Activated CD8-positive, alpha-beta memory T cell treated with anti-CD3 and anti-CD28 coated beads for 36 hours (primary cell): ENCODE measurements around the gene JAKMIP1. TPM values are rescaled to one million over a fixed set of nuclear protein-coding genes. Genes with fewer than 3 reads are reported as not detected.
"Not testable (repeated sequence)": the region's sequence is repeated elsewhere in the genome, so short reads cannot be mapped to it uniquely, and the experiment has no call there.

ENCODE experiments used
- CTCF ChIA-PET: fragments of 350-600 bp; sonication (Branson Sonifier 250); formaldehyde crosslinking; loops from one replicate; lab custom pipeline; 2021; ENCODE audit warnings: antibody characterized with exemption; lab: Charles Lee
- POLR2A ChIA-PET: fragments of 350-600 bp; sonication (Branson Sonifier 250); formaldehyde crosslinking; loops from one replicate; lab custom pipeline; 2021; ENCODE audit warnings: antibody characterized with exemption; lab: Charles Lee
- total RNA-seq, 2 experiments: library from RNA; stranded (reverse); gene quantifications; one replicate each; pipeline ENCODE4 v1.2.3, GENCODE V29; 2021

JAKMIP1 gene
- total RNA-seq, 2 experiments from 2014 or later = 12.4 to 12.5 TPM

DNA sequence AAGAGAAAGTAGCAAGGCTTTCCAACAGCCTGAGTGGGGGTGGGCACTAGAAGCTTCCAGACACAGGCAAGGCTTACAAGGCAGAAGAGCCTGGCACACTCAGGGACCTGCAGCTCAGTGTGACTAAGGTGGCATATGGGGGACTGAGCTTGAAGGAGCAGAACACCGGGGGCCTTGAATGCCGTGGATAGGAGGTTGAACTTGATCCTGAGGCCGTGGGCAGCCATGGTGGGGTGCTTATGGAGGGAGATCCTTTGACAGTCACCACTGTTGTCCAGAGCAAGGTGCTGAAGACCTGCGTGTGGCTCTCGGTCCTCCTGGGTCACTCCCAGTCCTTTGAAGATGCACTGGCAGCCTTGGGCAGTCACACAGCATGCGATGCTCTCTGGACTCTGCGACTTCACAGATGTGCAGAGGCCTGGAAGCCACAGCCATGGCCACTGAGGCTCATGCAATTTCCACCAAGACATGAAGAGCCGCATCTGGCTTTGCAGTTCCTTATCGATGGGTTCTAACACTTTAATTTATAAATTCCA is 200.5 kb downstream of the JAKMIP1 start:
- ChIA-PET CTCF (interaction anchor here (0.5 to 3.3 kb wide), 5 partner anchors 18 to 328 kb away, joined by 3 to 13 read pairs (median 5); no protein-coding TSS in a partner anchor), POLR2A (no interaction called here)

GRCh38 chr4:5999356-5999755 is 201.0 kb downstream of the JAKMIP1 start:
- ChIA-PET CTCF (interaction anchor here (0.5 to 3.3 kb wide), 5 partner anchors 17 to 328 kb away, joined by 3 to 13 read pairs (median 5); no protein-coding TSS in a partner anchor), POLR2A (no interaction called here)

- ChIA-PET POLR2A (no interaction called here), CTCF (interaction anchor here (1.1 to 3.3 kb wide), 11 partner anchors 13 to 333 kb away, joined by 3 to 18 read pairs (median 3); no protein-coding TSS in a partner anchor)
These were observed 201.9 kb downstream of the JAKMIP1 start for GRCh38 chr4:5998333-5998936.

- ChIA-PET POLR2A (no interaction called here), CTCF (no interaction called here)
These were observed 203.7 kb downstream of the JAKMIP1 start for GRCh38 chr4:5996641-5997040.

GRCh38 chr4:5995901-5996623 is 204.3 kb downstream of the JAKMIP1 start:
- ChIA-PET POLR2A (no interaction called here), CTCF (no interaction called here)

GRCh38 chr4:5993876-5994811 is 206.2 kb downstream of the JAKMIP1 start:
- POLR2A ChIA-PET = no interaction called here
- CTCF ChIA-PET = interaction anchor here (1.1 to 1.3 kb wide), 2 partner anchors 257 to 333 kb away, joined by 3 to 4 read pairs; no protein-coding TSS in a partner anchor

DNA sequence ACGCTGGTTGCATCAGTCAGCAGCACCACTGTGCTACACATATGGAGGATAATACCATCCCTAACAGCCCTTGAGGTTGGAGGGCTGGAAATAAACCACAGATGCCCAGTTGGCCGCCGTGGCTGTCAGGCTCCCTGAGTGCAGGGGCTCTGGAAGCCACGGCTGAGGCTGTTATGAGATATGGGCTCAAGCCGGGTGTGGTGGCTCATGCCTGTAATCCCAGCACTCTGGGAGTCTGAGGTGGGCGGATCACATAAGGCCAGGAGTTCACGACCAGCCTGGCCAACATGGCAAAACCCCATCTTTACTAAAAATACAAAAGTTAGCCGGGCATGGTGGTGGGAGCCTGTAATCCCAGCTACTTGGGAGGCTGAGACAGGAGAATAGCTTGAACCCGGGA is 207.0 kb downstream of the JAKMIP1 start:
- CTCF ChIA-PET, POLR2A ChIA-PET: not testable (repeated sequence)

- POLR2A ChIA-PET = no interaction called here
- CTCF ChIA-PET = no interaction called here
These were observed 207.5 kb downstream of the JAKMIP1 start for GRCh38 chr4:5992828-5993321.

DNA sequence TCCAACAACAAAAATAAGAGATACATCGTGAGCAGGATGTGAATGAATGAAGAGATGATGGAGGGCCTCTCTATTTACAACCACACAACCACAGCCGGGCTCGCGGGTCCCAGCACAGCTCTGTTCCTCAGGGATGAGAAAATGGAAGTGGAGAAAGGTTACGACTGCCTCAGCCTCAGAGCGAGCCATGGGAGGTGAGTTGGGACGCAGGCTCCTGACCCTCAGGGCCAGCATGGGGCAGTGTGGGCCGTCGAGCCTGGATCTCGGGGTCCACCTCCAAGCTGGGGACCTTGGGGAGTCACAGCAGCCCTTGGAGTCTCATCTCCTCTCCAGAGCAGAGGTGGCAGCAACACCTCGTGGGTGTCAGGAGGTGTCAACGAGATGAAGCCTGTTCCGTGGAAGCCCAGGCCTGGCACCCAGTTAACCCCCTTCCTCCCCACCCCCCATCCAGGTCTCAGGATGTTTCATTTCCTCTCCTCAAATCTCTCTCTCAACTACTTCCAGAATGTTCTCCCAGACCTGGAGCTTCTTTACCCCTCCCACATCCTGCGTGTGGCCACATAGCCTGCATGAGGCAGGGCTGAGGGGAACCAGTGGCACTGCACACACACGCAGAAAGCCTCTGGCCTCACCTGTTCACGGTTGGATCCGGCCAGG is 208.1 kb downstream of the JAKMIP1 start:
- POLR2A ChIA-PET = no interaction called here
- CTCF ChIA-PET = no interaction called here

GRCh38 chr4:5991405-5991804 is 208.9 kb downstream of the JAKMIP1 start:
- POLR2A ChIA-PET = no interaction called here
- CTCF ChIA-PET = no interaction called here

GRCh38 chr4:5990446-5991160 is 209.7 kb downstream of the JAKMIP1 start:
- POLR2A ChIA-PET = no interaction called here
- CTCF ChIA-PET = no interaction called here

DNA sequence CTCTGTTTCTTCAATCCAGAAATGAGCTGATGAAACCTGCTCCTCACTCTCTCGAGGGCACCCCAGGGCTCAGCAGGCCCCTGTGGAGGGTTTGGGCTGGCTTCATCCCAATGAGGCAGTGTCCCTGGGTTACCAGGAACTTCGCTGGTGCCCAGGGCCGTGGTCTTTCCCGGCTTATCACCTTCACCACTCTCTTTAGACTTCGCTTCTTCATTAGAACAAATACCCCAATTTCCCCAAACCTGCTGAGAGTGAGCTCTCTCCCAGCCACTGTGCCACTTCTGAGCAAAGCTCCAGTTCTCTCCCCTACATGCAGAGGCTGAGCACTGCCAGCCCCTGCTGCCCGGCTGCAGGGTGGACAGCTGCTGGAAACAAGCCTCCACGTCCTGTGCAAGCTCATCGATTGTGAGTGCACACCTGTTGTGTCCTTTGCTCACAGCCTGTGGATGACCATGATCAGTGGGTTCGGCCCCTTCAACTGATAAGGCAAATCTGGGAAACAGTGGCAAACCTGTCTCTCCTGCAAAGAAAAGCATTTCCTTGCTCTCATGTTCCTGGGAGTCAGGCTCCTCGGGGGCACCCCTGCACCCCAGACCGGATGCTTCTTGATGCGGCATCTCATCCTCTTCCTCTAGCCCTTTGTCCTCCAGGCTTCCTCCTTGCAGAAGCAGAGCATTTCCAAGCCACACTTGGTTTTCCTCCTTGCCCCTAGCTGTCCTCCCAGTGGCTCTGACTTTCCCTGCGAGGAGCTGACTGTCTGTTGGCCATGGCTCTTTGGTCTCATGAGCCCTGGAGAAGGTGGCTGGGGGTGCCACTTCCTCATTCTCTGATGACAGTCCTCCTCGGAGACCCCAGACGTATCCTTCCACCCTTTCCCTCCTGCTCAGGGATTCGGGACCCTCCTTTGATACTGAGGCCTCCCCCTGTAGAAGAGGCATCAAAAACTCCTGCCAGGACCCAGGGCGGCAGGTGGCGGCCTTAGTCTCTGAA is 210.8 kb downstream of the JAKMIP1 start:
- ChIA-PET POLR2A (no interaction called here), CTCF (no interaction called here)

GRCh38 chr4:5988086-5988845 is 212.1 kb downstream of the JAKMIP1 start:
- POLR2A ChIA-PET = no interaction called here
- CTCF ChIA-PET = no interaction called here

- ChIA-PET POLR2A (no interaction called here), CTCF (no interaction called here)
These were observed 215.5 kb downstream of the JAKMIP1 start for GRCh38 chr4:5984843-5985242.

DNA sequence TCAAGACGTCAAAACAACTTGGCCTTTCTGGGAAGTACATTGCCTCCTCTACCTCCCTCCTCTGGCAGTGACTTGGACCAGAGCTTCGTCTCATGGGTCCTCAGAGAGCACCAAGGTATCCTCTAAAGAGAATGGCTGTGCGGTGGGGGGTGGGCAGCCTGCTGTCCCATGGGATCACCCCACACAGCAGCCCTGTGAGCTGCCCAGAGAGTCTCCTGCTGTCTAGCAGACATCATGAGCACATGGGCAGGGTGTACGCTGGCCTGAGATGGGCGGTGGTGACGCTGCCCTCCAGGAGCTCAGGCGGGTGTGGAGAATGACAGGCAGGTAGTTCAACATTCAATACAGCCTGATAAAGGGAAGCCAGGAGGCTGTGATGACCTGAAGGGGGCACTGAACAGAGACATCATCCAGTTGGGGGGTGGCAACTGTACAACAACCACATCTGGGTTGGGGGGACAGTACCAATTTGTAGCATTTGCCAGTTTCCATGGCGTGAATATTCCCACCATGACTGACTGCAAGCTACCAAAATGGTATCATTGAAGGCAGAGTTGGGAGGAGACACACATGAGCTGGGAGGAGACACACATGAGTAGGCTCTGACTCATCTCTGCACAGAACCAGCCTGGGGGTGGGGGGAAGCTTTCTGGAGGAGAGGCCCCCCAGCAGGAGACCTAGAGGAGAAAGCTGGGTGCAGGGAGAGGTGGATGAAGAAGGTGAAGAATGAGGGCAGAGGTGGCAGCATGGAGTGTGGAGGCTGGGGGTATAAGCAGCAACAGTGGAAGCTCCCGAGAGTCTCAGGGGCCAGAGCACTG is 218.0 kb downstream of the JAKMIP1 start:
- CTCF ChIA-PET = interaction anchor here (0.7 to 1.2 kb wide), 3 partner anchors 15 to 17 kb away, joined by 3 read pairs; no protein-coding TSS in a partner anchor
- POLR2A ChIA-PET = no interaction called here
